OCI-LY3 (cell line): ENCODE measurements around the gene NDE1.

ENCODE experiments used
- H2AFZ ChIP-seq: fragments of 200-600, 300-600 bp; shearing (Covaris generic); 2 replicates; pipeline ENCODE4 v1.6.0; 2014; ENCODE audit warnings: antibody characterized with exemption, low read depth, low read length
- H3K27ac ChIP-seq: fragments of 200-600, 300-600 bp; sonication (generic); 2 replicates; pipeline ENCODE4 v1.5.1; 2014; ENCODE audit warnings: mild to moderate bottlenecking, low read length, moderate library complexity, mixed read lengths
- H3K27me3 ChIP-seq: fragments of 200-600, 300-600 bp; sonication (generic); 2 replicates; pipeline ENCODE4 v1.6.1; 2014; ENCODE audit warnings: low read depth, low read length, mixed read lengths
- H3K36me3 ChIP-seq: fragments of 200-600, 300-600 bp; sonication (generic); replicated peaks from 2 replicates; pipeline ENCODE3; 2014; ENCODE audit warnings: low read depth, low read length, mixed read lengths
- H3K4me1 ChIP-seq: fragments of 300-600, 200-600 bp; sonication (generic); 2 replicates; pipeline ENCODE4 v1.6.1; 2014; ENCODE audit warnings: low read length, mixed read lengths
- H3K4me2 ChIP-seq: fragments of 200-600, 300-600 bp; sonication (generic); 2 replicates; pipeline ENCODE4 v1.6.1; 2014; ENCODE audit warnings: low read length, mixed read lengths
- H3K4me3 ChIP-seq: fragments of 300-600, 200-600 bp; sonication (generic); 2 replicates; pipeline ENCODE4 v1.5.1; 2014; ENCODE audit warnings: antibody characterized with exemption, mild to moderate bottlenecking, low read length, moderate library complexity
- H3K79me2 ChIP-seq: fragments of 300-600, 200-600 bp; shearing (Covaris generic); 2 replicates; pipeline ENCODE4 v1.6.1; 2014; ENCODE audit warnings: mild to moderate bottlenecking, low read length, mixed read lengths
- H3K9ac ChIP-seq: fragments of 300-600, 200-600 bp; shearing (Covaris generic); 2 replicates; pipeline ENCODE4 v1.6.0; 2014; ENCODE audit warnings: mild to moderate bottlenecking, low read length, moderate library complexity
- H3K9me3 ChIP-seq: fragments of 200-600, 300-600 bp; shearing (Covaris generic); 2 replicates; pipeline ENCODE4 v1.6.1; 2014; ENCODE audit warnings: low read length, mixed read lengths; ENCODE audit not compliant: insufficient read depth
- H4K20me1 ChIP-seq: fragments of 200-600, 300-600 bp; sonication (generic); 2 replicates; pipeline ENCODE4 v1.6.1; 2016; ENCODE audit warnings: low read length, mixed read lengths; ENCODE audit not compliant: insufficient read depth
- CTCF ChIP-seq: fragments of 200-600, 300-600 bp; sonication (generic); IDR thresholded peaks from 2 replicates; pipeline ENCODE4 v1.5.1; 2014; ENCODE audit warnings: antibody characterized with exemption, low read length, low read depth
- EZH2phosphoT487 ChIP-seq: fragments of 200-600 bp; shearing (Covaris generic); IDR thresholded peaks from 2 replicates; pipeline ENCODE4 v1.6.1; 2018; ENCODE audit warnings: antibody characterized with exemption, mixed run types, low read depth

The NDE1 gene

GRCh38 chr16:15716694-15717447, 66.8 kb downstream of the NDE1 start:
- H3K27ac ChIP-seq, result no peak overlapping the region
- H4K20me1 ChIP-seq, result no peaks in the 10 kb centered on the region
- H3K79me2 ChIP-seq, result no peaks in the 10 kb centered on the region

GRCh38 chr16:15721018-15721417, 71.0 kb downstream of the NDE1 start:
- no peak overlapping the region for H3K9ac ChIP-seq
- H4K20me1 ChIP-seq, result no peaks in the 10 kb centered on the region
- no peak overlapping the region for H2AFZ ChIP-seq
- no peaks in the 10 kb centered on the region for H3K27me3 ChIP-seq
- TF ChIP-seq CTCF, result no peak
- no peak for TF ChIP-seq EZH2phosphoT487
- H3K4me1 ChIP-seq, result no peaks in the 10 kb centered on the region
- H3K27ac ChIP-seq, result no peak overlapping the region
- H3K4me3 ChIP-seq, result no peak overlapping the region
- H3K79me2 ChIP-seq, result no peaks in the 10 kb centered on the region
- peaks cover 21% of the 10 kb centered on the region for H3K36me3 ChIP-seq
- H3K4me2 ChIP-seq, result no peak overlapping the region
- no peaks in the 10 kb centered on the region for H3K9me3 ChIP-seq

More at GRCh38 chr16:15716694-15717447, 66.8 kb downstream of the NDE1 start:
- Histone ChIP-seq H3K9ac (no peak overlapping the region), H2AFZ (no peak overlapping the region), H3K9me3 (no peaks in the 10 kb centered on the region), H3K4me2 (no peak overlapping the region), H3K36me3 (peaks cover 9% of the 10 kb centered on the region), H3K4me1 (peaks cover 18% of the 10 kb centered on the region), H3K4me3 (no peak overlapping the region), H3K27me3 (no peaks in the 10 kb centered on the region)
- TF ChIP-seq CTCF, result no peak
- TF ChIP-seq EZH2phosphoT487, result no peak

GRCh38 chr16:15723808-15724207, 73.8 kb downstream of the NDE1 start:
- no peak overlapping the region for H2AFZ ChIP-seq
- no peaks in the 10 kb centered on the region for H3K9me3 ChIP-seq
- H3K27ac ChIP-seq, result no peak overlapping the region
- no peaks in the 10 kb centered on the region for H3K4me1 ChIP-seq
- no peak overlapping the region for H3K4me3 ChIP-seq
- no peaks in the 10 kb centered on the region for H3K27me3 ChIP-seq
- H3K4me2 ChIP-seq, result no peak overlapping the region
- H3K9ac ChIP-seq, result no peak overlapping the region
- H3K79me2 ChIP-seq, result no peaks in the 10 kb centered on the region
- TF ChIP-seq EZH2phosphoT487, result no peak
- TF ChIP-seq CTCF, result no peak
- H4K20me1 ChIP-seq, result no peaks in the 10 kb centered on the region
- peaks cover 17% of the 10 kb centered on the region for H3K36me3 ChIP-seq

GRCh38 chr16:15725641-15726240, 75.7 kb downstream of the NDE1 start:
- Histone ChIP-seq H2AFZ (no peak overlapping the region), H3K4me2 (no peak overlapping the region), H3K4me1 (no peaks in the 10 kb centered on the region), H4K20me1 (no peaks in the 10 kb centered on the region), H3K36me3 (peaks cover 20% of the 10 kb centered on the region), H3K27ac (no peak overlapping the region), H3K27me3 (no peaks in the 10 kb centered on the region), H3K4me3 (no peak overlapping the region), H3K9me3 (no peaks in the 10 kb centered on the region), H3K79me2 (no peaks in the 10 kb centered on the region), H3K9ac (no peak overlapping the region)
- no peak for TF ChIP-seq CTCF
- TF ChIP-seq EZH2phosphoT487, result no peak
